ENCODE measurements around the gene MIEF1.

GRCh38 chr22:39469326-39469680 is 32.8 kb upstream of the MIEF1 start:
- TF ChIP-seq, protein P1, sequence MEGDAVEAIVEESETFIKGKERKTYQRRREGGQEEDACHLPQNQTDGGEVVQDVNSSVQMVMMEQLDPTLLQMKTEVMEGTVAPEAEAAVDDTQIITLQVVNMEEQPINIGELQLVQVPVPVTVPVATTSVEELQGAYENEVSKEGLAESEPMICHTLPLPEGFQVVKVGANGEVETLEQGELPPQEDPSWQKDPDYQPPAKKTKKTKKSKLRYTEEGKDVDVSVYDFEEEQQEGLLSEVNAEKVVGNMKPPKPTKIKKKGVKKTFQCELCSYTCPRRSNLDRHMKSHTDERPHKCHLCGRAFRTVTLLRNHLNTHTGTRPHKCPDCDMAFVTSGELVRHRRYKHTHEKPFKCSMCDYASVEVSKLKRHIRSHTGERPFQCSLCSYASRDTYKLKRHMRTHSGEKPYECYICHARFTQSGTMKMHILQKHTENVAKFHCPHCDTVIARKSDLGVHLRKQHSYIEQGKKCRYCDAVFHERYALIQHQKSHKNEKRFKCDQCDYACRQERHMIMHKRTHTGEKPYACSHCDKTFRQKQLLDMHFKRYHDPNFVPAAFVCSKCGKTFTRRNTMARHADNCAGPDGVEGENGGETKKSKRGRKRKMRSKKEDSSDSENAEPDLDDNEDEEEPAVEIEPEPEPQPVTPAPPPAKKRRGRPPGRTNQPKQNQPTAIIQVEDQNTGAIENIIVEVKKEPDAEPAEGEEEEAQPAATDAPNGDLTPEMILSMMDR (IDR thresholded peaks at IDR 0.05; ENCODE audit: insufficient read depth, low read length): no peak
- no peak for TF ChIP-seq POLR2AphosphoS5 (IDR thresholded peaks at IDR 0.05; ENCODE audit: low read depth)

All from HL-60 (cell line).